Measurements from ENCODE around the gene DLX5. TPM values are rescaled to one million over a fixed set of nuclear protein-coding genes. Genes with fewer than 3 reads are reported as not detected.

The DLX5 gene
- polyA plus RNA-seq, 1 donor (not counting 4 experiments of a cell fraction or from before 2014, with no cell fraction given) = 0.67 TPM

GRCh38 chr7:96976106-96976505 is 48.5 kb downstream of the DLX5 start:
- Histone ChIP-seq H4K20me1 (ENCODE audit: control insufficient read depth, extremely low read depth, insufficient read depth, low read length) (no peaks in the 10 kb centered on the region), H3K36me3 (ENCODE audit: control insufficient read depth in 2 of 2, extremely low read depth in 1 of 2, insufficient read depth in 2 of 2, low read length in 2 of 2) (no peaks in the 10 kb centered on the region)

DNA sequence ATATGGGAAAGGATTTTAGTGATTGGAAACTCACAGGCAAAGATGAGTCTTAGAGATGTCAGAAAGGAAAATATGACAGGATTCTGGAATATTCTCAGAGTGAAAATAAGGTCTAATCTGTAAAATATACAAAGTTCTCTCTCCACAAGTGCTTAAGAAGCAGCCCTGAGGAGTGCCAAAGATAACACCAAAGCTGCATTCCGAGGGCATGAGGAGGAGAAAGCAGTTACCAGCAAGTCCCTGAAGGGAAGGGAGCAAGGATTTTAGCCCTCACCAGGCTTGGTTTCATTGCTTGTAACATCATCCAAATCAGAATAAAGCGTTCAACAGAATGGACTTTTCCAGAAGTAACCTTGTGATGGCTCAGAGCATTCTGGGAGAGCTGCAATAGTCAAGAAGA is 50.6 kb downstream of the DLX5 start:
- Histone ChIP-seq H2AFZ (ENCODE audit: control insufficient read depth, low read length) (no peak overlapping the region), H3K36me3 (ENCODE audit: control insufficient read depth in 2 of 2, extremely low read depth in 1 of 2, insufficient read depth in 2 of 2, low read length in 2 of 2) (no peaks in the 10 kb centered on the region), H3K4me3 (ENCODE audit: control insufficient read depth in 2 of 3, extremely low read depth in 1 of 3, insufficient read depth in 2 of 3, low read depth in 1 of 3, low read length in 3 of 3) (no peak overlapping the region), H3K9me1 (ENCODE audit: control insufficient read depth, extremely low read depth, insufficient read depth, low read length) (no peaks in the 10 kb centered on the region), H3K27me3 (ENCODE audit: control insufficient read depth, extremely low read depth, insufficient read depth, low read length) (no peaks in the 10 kb centered on the region), H3K4me2 (ENCODE audit: control insufficient read depth, extremely low read depth, insufficient read depth, low read depth, low read length) (no peak overlapping the region), H3K27ac (ENCODE audit: control insufficient read depth, insufficient read depth, low read length) (no peak overlapping the region), H3K4me1 (ENCODE audit: control insufficient read depth, extremely low read depth, insufficient read depth, low read length) (no peaks in the 10 kb centered on the region), H4K20me1 (ENCODE audit: control insufficient read depth, extremely low read depth, insufficient read depth, low read length) (no peaks in the 10 kb centered on the region), H3K79me2 (ENCODE audit: control insufficient read depth, insufficient read depth, low read length) (no peaks in the 10 kb centered on the region), H3K9ac (ENCODE audit: control insufficient read depth, extremely low read depth, insufficient read depth, low read length) (no peak overlapping the region), H3K9me3 (ENCODE audit: control insufficient read depth, low read depth, low read length) (no peaks in the 10 kb centered on the region)
- FAIRE-seq = no peak
- dilution Hi-C loops (cut with MboI; ENCODE audit: extremely low pct_ligation_motif_present, low sequenced_read_pairs) = no loop called here
- TF ChIP-seq CTCF (optimal IDR thresholded peaks at IDR 0.05 in 1 of 3, IDR thresholded peaks at IDR 0.05 in 1 of 3, conservative IDR thresholded peaks at IDR 0.05 in 1 of 3; ENCODE audit: extremely low read depth in 1 of 3, insufficient read depth in 2 of 3, low read length in 3 of 3) = no peak
- TF ChIP-seq EZH2 (IDR thresholded peaks at IDR 0.05; ENCODE audit: low read length) = no peak
- DNase-seq (ENCODE audit: low read depth, low spot score) = no peak

More at GRCh38 chr7:96976106-96976505, 48.5 kb downstream of the DLX5 start:
- H3K4me3 ChIP-seq (ENCODE audit: control insufficient read depth in 2 of 3, extremely low read depth in 1 of 3, insufficient read depth in 2 of 3, low read depth in 1 of 3, low read length in 3 of 3) = no peak overlapping the region
- no peaks in the 10 kb centered on the region for H3K9me3 ChIP-seq (ENCODE audit: control insufficient read depth, low read depth, low read length)
- FAIRE-seq (no peak), DNase-seq (ENCODE audit: low read depth, low spot score) (no peak)
- no peaks in the 10 kb centered on the region for H3K9me1 ChIP-seq (ENCODE audit: control insufficient read depth, extremely low read depth, insufficient read depth, low read length)
- no peaks in the 10 kb centered on the region for H3K4me1 ChIP-seq (ENCODE audit: control insufficient read depth, extremely low read depth, insufficient read depth, low read length)
- no peaks in the 10 kb centered on the region for H3K79me2 ChIP-seq (ENCODE audit: control insufficient read depth, insufficient read depth, low read length)
- H3K27me3 ChIP-seq (ENCODE audit: control insufficient read depth, extremely low read depth, insufficient read depth, low read length) = no peaks in the 10 kb centered on the region
- dilution Hi-C loops (cut with MboI; ENCODE audit: extremely low pct_ligation_motif_present, low sequenced_read_pairs) = no loop called here
- TF ChIP-seq EZH2 (IDR thresholded peaks at IDR 0.05; ENCODE audit: low read length) (no peak), CTCF (optimal IDR thresholded peaks at IDR 0.05 in 1 of 3, IDR thresholded peaks at IDR 0.05 in 1 of 3, conservative IDR thresholded peaks at IDR 0.05 in 1 of 3; ENCODE audit: extremely low read depth in 1 of 3, insufficient read depth in 2 of 3, low read length in 3 of 3) (no peak)
- H3K9ac ChIP-seq (ENCODE audit: control insufficient read depth, extremely low read depth, insufficient read depth, low read length) = no peak overlapping the region
- H3K4me2 ChIP-seq (ENCODE audit: control insufficient read depth, extremely low read depth, insufficient read depth, low read depth, low read length) = no peak overlapping the region
- H2AFZ ChIP-seq (ENCODE audit: control insufficient read depth, low read length) = no peak overlapping the region
- H3K27ac ChIP-seq (ENCODE audit: control insufficient read depth, insufficient read depth, low read length) = no peak overlapping the region

All from keratinocyte (primary cell).